ENCODE data around the gene CRCP. TPM values are rescaled to one million over a fixed set of nuclear protein-coding genes. Genes with fewer than 3 reads are reported as not detected.
"Not testable (repeated sequence)": the region's sequence is repeated elsewhere in the genome, so short reads cannot be mapped to it uniquely, and the experiment has no call there.

Gene CRCP
- total RNA-seq, 1 donor from 2014 or later = 37.9 TPM

DNA sequence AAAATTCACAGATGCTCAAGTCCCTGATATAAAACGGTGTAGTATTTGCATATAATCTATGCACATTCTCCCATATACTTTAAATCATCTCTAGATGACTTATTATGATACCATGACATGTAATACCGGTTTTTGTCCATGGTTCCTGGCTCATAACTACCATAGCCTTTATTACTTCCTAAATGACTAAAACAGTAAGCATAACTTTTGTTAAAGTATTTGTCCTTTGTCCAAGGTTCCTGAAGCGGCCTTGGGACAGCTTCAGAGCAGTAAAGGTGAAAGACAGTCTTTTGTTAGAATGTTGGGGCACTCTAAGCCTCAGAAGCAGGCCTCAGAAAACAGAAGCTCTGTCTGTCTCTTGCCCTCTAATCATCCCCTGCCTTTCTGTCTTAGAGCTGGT is 4.0 kb downstream of the CRCP start:
- Mint-ChIP-seq H3K36me3 (ENCODE audit: low read depth) (peaks cover 42% of the 10 kb centered on the region), H3K9me3 (no peaks in the 10 kb centered on the region), H3K27me3 (ENCODE audit: low read depth) (no peaks in the 10 kb centered on the region), H3K27ac (peak overlapping the region; percentile 19), H3K4me1 (ENCODE audit: low read depth) (peaks cover 29% of the 10 kb centered on the region), H3K4me3 (ENCODE audit: low read depth) (no peak overlapping the region)
- DNase-seq (ENCODE audit: low spot score) = no peak
- intact Hi-C loops (cut with micrococcal nuclease) = no loop called here

- H3K9me3 Mint-ChIP-seq = no peaks in the 10 kb centered on the region
- peak overlapping the region; percentile 19 for H3K27ac Mint-ChIP-seq
- H3K4me1 Mint-ChIP-seq (ENCODE audit: low read depth) = peaks cover 29% of the 10 kb centered on the region
- H3K27me3 Mint-ChIP-seq (ENCODE audit: low read depth) = no peaks in the 10 kb centered on the region
- H3K4me3 Mint-ChIP-seq (ENCODE audit: low read depth) = no peak overlapping the region
- no peak for DNase-seq (ENCODE audit: low spot score)
- intact Hi-C loops (cut with micrococcal nuclease) = no loop called here
- peaks cover 42% of the 10 kb centered on the region for H3K36me3 Mint-ChIP-seq (ENCODE audit: low read depth)
Measured at GRCh38 chr7:66119245-66119850, 4.7 kb downstream of the CRCP start.

GRCh38 chr7:66123175-66123528 is 8.5 kb downstream of the CRCP start:
- Mint-ChIP-seq H3K36me3 (ENCODE audit: low read depth) (peaks cover 34% of the 10 kb centered on the region), H3K4me3 (ENCODE audit: low read depth) (no peak overlapping the region), H3K27ac (no peak overlapping the region), H3K4me1 (ENCODE audit: low read depth) (peaks cover 37% of the 10 kb centered on the region), H3K9me3 (no peaks in the 10 kb centered on the region), H3K27me3 (ENCODE audit: low read depth) (no peaks in the 10 kb centered on the region)
- no peak for DNase-seq (ENCODE audit: low spot score)
- intact Hi-C loops (cut with micrococcal nuclease) = no loop called here

GRCh38 chr7:66124569-66124861 is 9.9 kb downstream of the CRCP start:
- intact Hi-C loops (cut with micrococcal nuclease); H3K27me3 Mint-ChIP-seq (ENCODE audit: low read depth); DNase-seq (ENCODE audit: low spot score); H3K9me3 Mint-ChIP-seq: not testable (repeated sequence)
- H3K36me3 Mint-ChIP-seq (ENCODE audit: low read depth) = peaks cover 26% of the 10 kb centered on the region
- H3K4me3 Mint-ChIP-seq (ENCODE audit: low read depth) = peak overlapping the region; percentile 18
- H3K4me1 Mint-ChIP-seq (ENCODE audit: low read depth) = peaks cover 30% of the 10 kb centered on the region
- H3K27ac Mint-ChIP-seq = peak overlapping the region; percentile 58

DNA sequence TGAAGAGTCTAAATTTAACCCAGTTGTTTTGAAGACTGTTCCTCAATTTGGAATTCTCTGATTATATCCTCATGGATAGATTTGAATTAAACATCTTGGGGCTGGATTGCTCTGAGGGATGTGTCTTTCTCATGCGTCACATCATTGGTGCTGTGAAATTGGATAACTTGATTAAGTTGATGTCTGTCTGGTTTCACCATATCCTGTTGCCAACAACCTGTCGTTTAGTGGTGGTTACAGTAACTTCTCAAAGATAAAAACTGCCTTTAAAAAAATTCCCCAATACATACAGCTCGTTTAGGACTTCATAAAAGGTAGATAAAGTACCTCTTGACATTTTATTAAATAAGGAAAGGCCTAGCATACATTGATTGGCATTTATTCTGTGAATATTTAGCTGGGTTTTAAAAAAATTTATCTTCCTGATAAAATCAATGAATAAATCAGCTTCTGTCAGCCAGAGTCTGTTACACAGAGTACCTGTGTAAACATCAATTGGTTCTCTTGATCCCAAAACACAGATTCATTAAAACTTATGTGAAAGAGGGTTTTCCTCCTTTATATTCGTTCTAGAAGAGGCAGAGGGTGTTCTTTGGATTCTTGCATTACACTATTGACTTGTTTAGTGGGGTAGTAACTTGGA is 10.5 kb downstream of the CRCP start:
- peak overlapping the region; percentile 65 for H3K27ac Mint-ChIP-seq
- no peaks in the 10 kb centered on the region for H3K27me3 Mint-ChIP-seq (ENCODE audit: low read depth)
- intact Hi-C loops (cut with micrococcal nuclease) = no loop called here
- H3K4me3 Mint-ChIP-seq (ENCODE audit: low read depth) = peak overlapping the region; percentile 15
- H3K4me1 Mint-ChIP-seq (ENCODE audit: low read depth) = peaks cover 31% of the 10 kb centered on the region
- H3K36me3 Mint-ChIP-seq (ENCODE audit: low read depth) = peaks cover 27% of the 10 kb centered on the region
- no peak for DNase-seq (ENCODE audit: low spot score)
- H3K9me3 Mint-ChIP-seq = no peaks in the 10 kb centered on the region

GRCh38 chr7:66125781-66126352 is 11.2 kb downstream of the CRCP start:
- H3K36me3 Mint-ChIP-seq (ENCODE audit: low read depth) = peaks cover 29% of the 10 kb centered on the region
- peaks cover 31% of the 10 kb centered on the region for H3K4me1 Mint-ChIP-seq (ENCODE audit: low read depth)
- H3K4me3 Mint-ChIP-seq (ENCODE audit: low read depth); H3K27me3 Mint-ChIP-seq (ENCODE audit: low read depth); DNase-seq (ENCODE audit: low spot score); intact Hi-C loops (cut with micrococcal nuclease); H3K9me3 Mint-ChIP-seq: not testable (repeated sequence)
- peak overlapping the region; percentile 68 for H3K27ac Mint-ChIP-seq

DNA sequence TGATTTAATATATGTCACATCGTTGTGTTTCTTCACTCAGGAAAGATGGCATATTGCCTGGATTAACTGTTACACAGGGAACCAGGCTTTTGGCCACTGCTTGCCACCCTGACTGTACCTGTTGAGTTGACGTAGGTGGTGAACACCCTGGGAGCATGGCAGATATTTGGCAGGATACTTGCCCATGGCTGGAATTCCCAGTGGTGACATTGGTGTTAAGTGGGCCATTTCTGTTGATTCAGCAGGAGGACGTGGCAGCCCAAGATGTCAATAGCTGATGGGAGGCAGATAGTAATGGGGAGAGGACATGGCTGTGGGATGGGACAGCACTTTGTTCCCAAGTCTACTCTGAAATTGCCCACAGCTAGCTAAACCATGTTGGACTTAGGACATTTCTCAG is 12.5 kb downstream of the CRCP start:
- intact Hi-C loops (cut with micrococcal nuclease); H3K27ac Mint-ChIP-seq; H3K4me3 Mint-ChIP-seq (ENCODE audit: low read depth); H3K27me3 Mint-ChIP-seq (ENCODE audit: low read depth); H3K9me3 Mint-ChIP-seq; DNase-seq (ENCODE audit: low spot score): not testable (repeated sequence)
- Mint-ChIP-seq H3K36me3 (ENCODE audit: low read depth) (peaks cover 37% of the 10 kb centered on the region), H3K4me1 (ENCODE audit: low read depth) (peaks cover 31% of the 10 kb centered on the region)

DNA sequence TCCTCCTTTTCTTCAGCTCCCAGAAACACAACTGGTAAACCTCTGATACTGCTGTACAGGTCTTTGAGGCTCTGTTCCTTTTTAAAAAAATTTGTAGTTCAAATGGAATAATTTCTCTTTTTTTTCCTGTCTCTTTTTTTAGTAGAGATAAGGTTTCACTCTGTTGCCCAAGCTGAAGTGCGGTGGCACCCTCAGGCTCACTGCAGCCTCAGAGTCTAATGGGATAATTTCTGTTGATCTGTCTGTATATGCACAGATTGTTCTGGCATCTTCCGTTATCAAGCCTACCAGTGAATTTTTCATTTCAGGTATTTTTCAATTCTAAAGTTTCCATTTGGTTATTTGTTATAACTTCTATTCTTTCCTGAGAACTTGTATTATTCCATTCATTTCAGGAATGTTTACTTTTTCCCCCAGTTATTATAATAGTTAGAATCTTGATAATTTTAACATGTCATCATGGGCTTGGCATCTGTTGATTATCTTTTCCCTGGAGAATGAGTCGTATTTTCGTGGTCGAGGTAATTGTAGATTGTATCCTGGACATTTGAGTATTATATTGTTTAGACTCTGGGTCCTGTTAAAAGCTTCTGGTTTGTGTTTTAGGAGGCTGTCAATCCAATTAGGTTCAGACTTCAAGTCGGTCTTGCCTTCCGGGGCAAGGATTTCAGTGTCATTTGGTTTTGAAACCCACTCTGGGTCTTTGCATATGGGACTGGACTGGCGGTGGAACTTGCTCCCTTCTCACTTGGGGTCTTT is 24.5 kb downstream of the CRCP start:
- H3K27me3 Mint-ChIP-seq (ENCODE audit: low read depth) = no peaks in the 10 kb centered on the region
- intact Hi-C loops (cut with micrococcal nuclease) = no loop called here
- no peak for DNase-seq (ENCODE audit: low spot score)
- H3K4me3 Mint-ChIP-seq (ENCODE audit: low read depth) = no peak overlapping the region
- peaks cover 68% of the 10 kb centered on the region for H3K36me3 Mint-ChIP-seq (ENCODE audit: low read depth)
- no peaks in the 10 kb centered on the region for H3K9me3 Mint-ChIP-seq
- H3K4me1 Mint-ChIP-seq (ENCODE audit: low read depth) = peaks cover 6% of the 10 kb centered on the region
- H3K27ac Mint-ChIP-seq = no peak overlapping the region

- Mint-ChIP-seq H3K9me3 (no peaks in the 10 kb centered on the region), H3K27ac (no peak overlapping the region), H3K27me3 (ENCODE audit: low read depth) (no peaks in the 10 kb centered on the region), H3K4me1 (ENCODE audit: low read depth) (peaks cover 6% of the 10 kb centered on the region), H3K4me3 (ENCODE audit: low read depth) (no peak overlapping the region), H3K36me3 (ENCODE audit: low read depth) (peaks cover 68% of the 10 kb centered on the region)
- intact Hi-C loops (cut with micrococcal nuclease) = no loop called here
- DNase-seq (ENCODE audit: low spot score) = no peak
Measured at GRCh38 chr7:66140924-66141323, 26.3 kb downstream of the CRCP start.

DNA sequence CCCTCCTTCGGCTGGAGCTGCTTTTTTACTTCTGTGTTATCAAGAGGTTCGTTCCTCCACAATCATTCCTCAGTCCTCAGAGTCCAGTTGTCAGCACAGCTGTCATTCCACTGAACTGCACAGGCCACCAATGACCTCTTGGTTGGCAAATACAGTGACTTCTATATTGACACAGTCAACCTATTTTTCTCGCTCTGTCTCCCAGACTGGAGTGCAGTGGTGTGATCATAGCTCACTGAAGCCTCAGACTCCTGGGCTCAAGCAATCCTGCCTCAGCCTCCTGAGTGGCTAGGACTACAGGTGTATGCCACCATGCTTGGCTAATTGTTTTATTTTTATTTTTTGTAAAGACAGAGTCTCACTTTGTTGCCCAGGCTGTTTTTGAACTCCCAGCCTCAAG is 27.7 kb downstream of the CRCP start:
- H3K4me3 Mint-ChIP-seq (ENCODE audit: low read depth) = no peak overlapping the region
- H3K27me3 Mint-ChIP-seq (ENCODE audit: low read depth) = no peaks in the 10 kb centered on the region
- H3K27ac Mint-ChIP-seq = no peak overlapping the region
- H3K9me3 Mint-ChIP-seq = no peaks in the 10 kb centered on the region
- intact Hi-C loops (cut with micrococcal nuclease) = no loop called here
- peaks cover 9% of the 10 kb centered on the region for H3K4me1 Mint-ChIP-seq (ENCODE audit: low read depth)
- peaks cover 74% of the 10 kb centered on the region for H3K36me3 Mint-ChIP-seq (ENCODE audit: low read depth)
- no peak for DNase-seq (ENCODE audit: low spot score)

- peaks cover 9% of the 10 kb centered on the region for H3K4me1 Mint-ChIP-seq (ENCODE audit: low read depth)
- DNase-seq (ENCODE audit: low spot score) = no peak
- no peak overlapping the region for H3K4me3 Mint-ChIP-seq (ENCODE audit: low read depth)
- intact Hi-C loops (cut with micrococcal nuclease) = no loop called here
- H3K27me3 Mint-ChIP-seq (ENCODE audit: low read depth) = no peaks in the 10 kb centered on the region
- peaks cover 75% of the 10 kb centered on the region for H3K36me3 Mint-ChIP-seq (ENCODE audit: low read depth)
- no peaks in the 10 kb centered on the region for H3K9me3 Mint-ChIP-seq
- no peak overlapping the region for H3K27ac Mint-ChIP-seq
Measured at GRCh38 chr7:66142996-66143395, 28.3 kb downstream of the CRCP start.

GRCh38 chr7:66143876-66144332 is 29.3 kb downstream of the CRCP start:
- H3K9me3 Mint-ChIP-seq = no peaks in the 10 kb centered on the region
- H3K4me3 Mint-ChIP-seq (ENCODE audit: low read depth) = no peak overlapping the region
- no peak for DNase-seq (ENCODE audit: low spot score)
- H3K27me3 Mint-ChIP-seq (ENCODE audit: low read depth) = no peaks in the 10 kb centered on the region
- H3K36me3 Mint-ChIP-seq (ENCODE audit: low read depth) = peaks cover 81% of the 10 kb centered on the region
- intact Hi-C loops (cut with micrococcal nuclease) = no loop called here
- H3K27ac Mint-ChIP-seq = no peak overlapping the region
- H3K4me1 Mint-ChIP-seq (ENCODE audit: low read depth) = peaks cover 14% of the 10 kb centered on the region
